Calu3 (cell line): ENCODE measurements around the gene NAPSA. TPM values are rescaled to one million over a fixed set of nuclear protein-coding genes. Genes with fewer than 3 reads are reported as not detected.

Source experiments
- BruUV-seq: library from RNA; stranded (reverse); fragments of 400-500 nt; replicated peaks from 2 replicates; lab custom pipeline; 2021; lab: Mats Ljungman, UMichigan
- CTCF ChIA-PET: fragments of 300-600 bp; sonication (Branson Sonifier 250); formaldehyde crosslinking; loops from one replicate; lab custom pipeline; 2022; ENCODE audit warnings: antibody characterized with exemption; lab: Charles Lee
- DNase-seq: peaks from one replicate; pipeline ENCODE4 v3.0.0; 2022
- H3K27ac Mint-ChIP-seq: one replicate; pipeline ENCODE4 v1.8.0; 2022; ENCODE audit warnings: mixed read lengths; ENCODE audit not compliant: unreplicated experiment
- H3K27me3 Mint-ChIP-seq: one replicate; pipeline ENCODE4 v1.8.0; 2022; ENCODE audit warnings: mixed read lengths; ENCODE audit not compliant: unreplicated experiment
- H3K36me3 Mint-ChIP-seq: one replicate; pipeline ENCODE4 v1.8.0; 2022; ENCODE audit warnings: mild to moderate bottlenecking, moderate library complexity, mixed read lengths; ENCODE audit not compliant: insufficient read depth, unreplicated experiment
- H3K4me1 Mint-ChIP-seq: one replicate; pipeline ENCODE4 v1.8.0; 2022; ENCODE audit warnings: mild to moderate bottlenecking, low read depth, mixed read lengths; ENCODE audit not compliant: unreplicated experiment
- H3K4me3 Mint-ChIP-seq: one replicate; pipeline ENCODE4 v1.8.0; 2022; ENCODE audit warnings: mild to moderate bottlenecking, low read depth, moderate library complexity, mixed read lengths; ENCODE audit not compliant: unreplicated experiment
- H3K9me3 Mint-ChIP-seq: one replicate; pipeline ENCODE4 v1.8.0; 2022; ENCODE audit warnings: low read depth, mixed read lengths; ENCODE audit not compliant: unreplicated experiment
- intact Hi-C: fragments of 100-400 bp; cut with micrococcal nuclease; formaldehyde crosslinking; loops from one replicate; pipeline ENCODE4 v1.10.0; 2022; ENCODE audit not compliant: unreplicated experiment
- total RNA-seq: library from RNA; stranded (reverse); gene quantifications from 2 replicates; pipeline ENCODE4 v1.2.3, GENCODE V29; 2022
- TF ChIP-seq, protein P1 (sequence below): fragments of 200-600 bp; IDR thresholded peaks from one replicate; pipeline ENCODE4 v1.8.0; 2022; ENCODE audit warnings: antibody characterized with exemption; ENCODE audit not compliant: unreplicated experiment

NAPSA gene
- total RNA-seq, 1 experiment from 2014 or later: 1.9 TPM

GRCh38 chr19:50362656-50363424 is 2.6 kb downstream of the NAPSA start:
- BruUV-seq: no TSS peak
- no peak for DNase-seq
- TF ChIP-seq, protein P1, sequence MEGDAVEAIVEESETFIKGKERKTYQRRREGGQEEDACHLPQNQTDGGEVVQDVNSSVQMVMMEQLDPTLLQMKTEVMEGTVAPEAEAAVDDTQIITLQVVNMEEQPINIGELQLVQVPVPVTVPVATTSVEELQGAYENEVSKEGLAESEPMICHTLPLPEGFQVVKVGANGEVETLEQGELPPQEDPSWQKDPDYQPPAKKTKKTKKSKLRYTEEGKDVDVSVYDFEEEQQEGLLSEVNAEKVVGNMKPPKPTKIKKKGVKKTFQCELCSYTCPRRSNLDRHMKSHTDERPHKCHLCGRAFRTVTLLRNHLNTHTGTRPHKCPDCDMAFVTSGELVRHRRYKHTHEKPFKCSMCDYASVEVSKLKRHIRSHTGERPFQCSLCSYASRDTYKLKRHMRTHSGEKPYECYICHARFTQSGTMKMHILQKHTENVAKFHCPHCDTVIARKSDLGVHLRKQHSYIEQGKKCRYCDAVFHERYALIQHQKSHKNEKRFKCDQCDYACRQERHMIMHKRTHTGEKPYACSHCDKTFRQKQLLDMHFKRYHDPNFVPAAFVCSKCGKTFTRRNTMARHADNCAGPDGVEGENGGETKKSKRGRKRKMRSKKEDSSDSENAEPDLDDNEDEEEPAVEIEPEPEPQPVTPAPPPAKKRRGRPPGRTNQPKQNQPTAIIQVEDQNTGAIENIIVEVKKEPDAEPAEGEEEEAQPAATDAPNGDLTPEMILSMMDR: no peak
- H3K36me3 Mint-ChIP-seq: peaks cover 2% of the 10 kb centered on the region
- H3K9me3 Mint-ChIP-seq: no peaks in the 10 kb centered on the region
- CTCF ChIA-PET: no interaction called here
- H3K4me3 Mint-ChIP-seq: no peak overlapping the region
- intact Hi-C loops: no loop called here
- peaks cover 7% of the 10 kb centered on the region for H3K4me1 Mint-ChIP-seq
- H3K27me3 Mint-ChIP-seq: peaks cover 47% of the 10 kb centered on the region
- no peak overlapping the region for H3K27ac Mint-ChIP-seq

- Mint-ChIP-seq H3K4me3 (no peak overlapping the region), H3K36me3 (peaks cover 8% of the 10 kb centered on the region), H3K9me3 (no peaks in the 10 kb centered on the region), H3K27ac (no peak overlapping the region), H3K27me3 (peaks cover 47% of the 10 kb centered on the region), H3K4me1 (peaks cover 7% of the 10 kb centered on the region)
- BruUV-seq: no TSS peak
- intact Hi-C loops: no loop called here
- CTCF ChIA-PET: interaction anchor here (0.5 kb wide), 1 partner anchor 205 kb away, joined by 3 read pairs; no protein-coding TSS in a partner anchor
- no peak for DNase-seq
- TF ChIP-seq, protein P1: no peak
Observed at GRCh38 chr19:50362030-50362412, 3.4 kb downstream of the NAPSA start.

DNA sequence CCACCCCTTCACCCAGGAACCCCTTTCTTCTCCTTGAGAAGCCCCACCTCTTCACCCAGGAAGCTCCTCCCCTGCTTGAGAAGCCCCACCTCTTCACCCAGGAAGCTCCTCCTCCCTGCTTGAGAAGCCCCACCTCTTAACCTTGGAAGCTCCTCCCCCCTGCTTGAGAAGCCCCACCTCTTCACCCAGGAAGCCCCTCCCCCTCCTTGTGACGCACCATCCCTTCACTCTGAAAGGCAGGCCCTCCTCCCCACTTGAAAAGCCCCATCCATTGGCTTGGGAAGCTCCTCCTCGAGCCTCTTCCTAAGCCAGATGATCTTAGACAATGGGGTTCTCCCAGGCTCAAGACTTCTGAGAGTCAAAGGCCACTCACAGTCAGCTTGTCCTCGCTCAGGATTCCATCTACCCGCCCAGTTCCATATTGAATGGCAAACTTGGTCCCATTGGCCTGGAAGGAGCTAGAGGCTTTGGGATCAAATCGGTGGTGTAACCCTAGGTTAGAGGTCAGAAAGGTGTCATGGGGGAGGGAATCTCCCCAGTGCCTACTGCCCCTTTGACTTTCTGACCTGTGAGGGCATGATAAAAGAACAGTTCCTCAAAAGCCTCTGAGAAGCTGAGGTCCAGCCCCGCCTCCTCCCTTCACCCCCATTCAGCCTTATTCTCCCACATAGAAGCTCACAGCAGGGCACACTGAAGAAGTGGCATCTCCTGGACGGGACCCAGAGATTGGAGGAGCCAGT is 4.0 kb downstream of the NAPSA start:
- peaks cover 7% of the 10 kb centered on the region for H3K4me1 Mint-ChIP-seq
- H3K9me3 Mint-ChIP-seq: no peaks in the 10 kb centered on the region
- no peak for DNase-seq
- no peak overlapping the region for H3K27ac Mint-ChIP-seq
- no TSS peak for BruUV-seq
- H3K27me3 Mint-ChIP-seq: peaks cover 47% of the 10 kb centered on the region
- H3K4me3 Mint-ChIP-seq: no peak overlapping the region
- H3K36me3 Mint-ChIP-seq: peaks cover 10% of the 10 kb centered on the region
- intact Hi-C loops: no loop called here
- TF ChIP-seq, protein P1: no peak
- CTCF ChIA-PET: interaction anchor here (0.5 kb wide), 1 partner anchor 204 kb away, joined by 3 read pairs; no protein-coding TSS in a partner anchor

- Mint-ChIP-seq H3K4me3 (peak overlapping the region; percentile 12), H3K36me3 (peaks cover 10% of the 10 kb centered on the region), H3K4me1 (peaks cover 7% of the 10 kb centered on the region), H3K27me3 (peaks cover 47% of the 10 kb centered on the region), H3K9me3 (no peaks in the 10 kb centered on the region), H3K27ac (no peak overlapping the region)
- CTCF ChIA-PET: no interaction called here
- intact Hi-C loops: no loop called here
- TF ChIP-seq, protein P1: no peak
- BruUV-seq: no TSS peak
- DNase-seq: no peak
Observed at GRCh38 chr19:50359328-50359818, 6.1 kb downstream of the NAPSA start.
